Posterior vena cava (tissue), 2 donors: ENCODE results near the gene LHPP. TPM values are rescaled to one million over a fixed set of nuclear protein-coding genes. Genes with fewer than 3 reads are reported as not detected.

ENCODE experiments used
- total RNA-seq, 2 donors: library from RNA; stranded (reverse); fragmentation: NEBNext Ultra II Directional; extraction: Animal tissue kit (Norgen Biotek cat#: 25700); gene quantifications; one replicate each; pipeline ENCODE4 v1.2.1, GENCODE V29; 2021
- donor health status: DM: yes; HTN: yes; CAD: no.
- donor health status: DM: yes; HTN: yes; CAD: no.

LHPP gene
- total RNA-seq, 2 donors from 2014 or later, result 11.9 to 13.0 TPM

Other genes starting within 250 kb of the LHPP start
- 100 to 1,000 TPM in 1 of 2 donors, 10 to 100 TPM in 1; 89.5 to 113 TPM for gene OAT, start 42.9 kb upstream of the LHPP start, total RNA-seq
- gene NKX1-2, start 11.8 kb upstream of the LHPP start, total RNA-seq, result not detected